Activated CD4-positive, alpha-beta memory T cell treated with anti-CD3 and anti-CD28 coated beads for 36 hours (primary cell): ENCODE results near the gene CTDSP2. TPM values are rescaled to one million over a fixed set of nuclear protein-coding genes. Genes with fewer than 3 reads are reported as not detected.
A peak's percentile ranks its signal among the peaks of the same experiment; 100 is the strongest.

Experiments used
- CTCF ChIA-PET: fragments of 350-600 bp; sonication (Branson Sonifier 250); formaldehyde crosslinking; loops from one replicate; lab custom pipeline; 2021; ENCODE audit warnings: antibody characterized with exemption, inconsistent platforms; lab: Charles Lee
- POLR2A ChIA-PET: fragments of 350-600 bp; sonication (Branson Sonifier 250); formaldehyde crosslinking; loops from one replicate; lab custom pipeline; 2021; ENCODE audit warnings: antibody characterized with exemption; lab: Charles Lee
- DNase-seq: peaks from one replicate; pipeline ENCODE4 v3.0.0-alpha.2; 2020
- H3K27ac Mint-ChIP-seq: one replicate; pipeline ENCODE4 v1.8.0; 2021; ENCODE audit warnings: mixed read lengths
- H3K27me3 Mint-ChIP-seq: one replicate; pipeline ENCODE4 v1.8.0; 2021; ENCODE audit warnings: mixed read lengths
- H3K36me3 Mint-ChIP-seq: one replicate; pipeline ENCODE4 v1.8.0; 2021; ENCODE audit warnings: mixed read lengths
- H3K4me1 Mint-ChIP-seq: one replicate; pipeline ENCODE4 v1.8.0; 2021; ENCODE audit warnings: low read depth, mixed read lengths
- H3K4me3 Mint-ChIP-seq: one replicate; pipeline ENCODE4 v1.8.0; 2021; ENCODE audit warnings: mild to moderate bottlenecking, mixed read lengths
- H3K9me3 Mint-ChIP-seq: one replicate; pipeline ENCODE4 v1.8.0; 2021; ENCODE audit warnings: mixed read lengths
- intact Hi-C: fragments of 100-400 bp; cut with micrococcal nuclease; formaldehyde crosslinking; loops from one replicate; pipeline ENCODE4 v1.15.1; 2023
- total RNA-seq, 2 experiments: library from RNA; stranded (reverse); gene quantifications; one replicate each; pipeline ENCODE4 v1.2.3, GENCODE V29; 2021

Gene CTDSP2, protein sequence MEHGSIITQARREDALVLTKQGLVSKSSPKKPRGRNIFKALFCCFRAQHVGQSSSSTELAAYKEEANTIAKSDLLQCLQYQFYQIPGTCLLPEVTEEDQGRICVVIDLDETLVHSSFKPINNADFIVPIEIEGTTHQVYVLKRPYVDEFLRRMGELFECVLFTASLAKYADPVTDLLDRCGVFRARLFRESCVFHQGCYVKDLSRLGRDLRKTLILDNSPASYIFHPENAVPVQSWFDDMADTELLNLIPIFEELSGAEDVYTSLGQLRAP
- 100 to 1,000 TPM; 100 to 101 TPM for total RNA-seq

DNA sequence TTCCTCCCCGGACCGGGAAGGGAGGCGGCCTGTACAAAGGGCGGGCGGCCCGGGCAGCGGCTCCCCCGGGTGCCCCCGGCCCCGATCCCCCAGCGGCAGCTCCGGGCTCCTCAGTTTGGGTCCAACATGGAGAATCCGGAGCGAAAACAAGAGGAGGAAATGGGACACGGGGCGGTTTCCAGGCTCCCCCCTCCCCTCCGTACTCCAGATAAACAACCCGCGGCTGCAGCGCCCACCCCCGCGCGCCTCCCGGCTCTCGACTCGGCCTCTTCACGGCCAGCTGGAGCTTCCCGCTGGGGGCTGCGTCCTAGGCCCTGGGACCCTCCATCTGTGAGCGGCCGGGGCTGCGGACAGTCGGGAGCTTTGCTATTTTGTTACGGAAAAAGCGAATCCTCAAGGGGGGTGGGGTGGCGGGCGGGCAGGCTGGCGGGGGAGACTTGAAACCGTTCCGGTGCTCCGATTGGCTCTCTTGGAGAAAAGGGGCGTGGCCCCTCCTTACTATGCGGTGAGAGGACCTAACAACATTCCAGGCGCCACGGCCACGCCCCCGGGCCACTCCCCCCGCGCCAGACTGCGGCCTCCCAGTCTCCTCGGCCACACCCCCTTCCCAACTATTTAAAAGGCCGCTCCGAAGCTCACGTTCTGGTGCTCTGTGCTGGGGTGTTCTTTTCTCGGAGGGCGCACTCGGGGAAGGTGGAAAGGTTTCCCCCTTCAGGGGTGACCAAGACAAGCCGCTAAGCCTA lies at the start of gene CTDSP2:
TSS of gene CTDSP2 (minus strand) at position 153 of the 743 bp plus-strand sequence. CDS start 294 bp downstream, outside the sequence.
- intact Hi-C loops: loop anchor here (1.0 to 2.0 kb wide), 7 partner anchors 8 to 94 kb away; partner anchors contain the start of genes CDK4, EEF1AKMT3, METTL1 and TSFM
- Mint-ChIP-seq H3K27me3 (peaks cover 7% of the 10 kb centered on the region), H3K9me3 (no peaks in the 10 kb centered on the region), H3K4me3 (peak within 1 kb of the TSS; percentile 82), H3K4me1 (peaks cover 37% of the 10 kb centered on the region), H3K27ac (peak within 1 kb of the TSS; percentile 78), H3K36me3 (peaks cover 3% of the 10 kb centered on the region)
- peak; percentile 94 for DNase-seq
- POLR2A ChIA-PET: interaction anchor here (0.6 to 3.5 kb wide), 7 partner anchors 8 to 64 kb away, joined by 3 to 22 read pairs (median 5); partner anchors contain the start of gene TSFM
- CTCF ChIA-PET: interaction anchor here (0.6 to 3.7 kb wide), 8 partner anchors 9 to 85 kb away, joined by 3 to 26 read pairs (median 4); no protein-coding TSS in a partner anchor

DNA sequence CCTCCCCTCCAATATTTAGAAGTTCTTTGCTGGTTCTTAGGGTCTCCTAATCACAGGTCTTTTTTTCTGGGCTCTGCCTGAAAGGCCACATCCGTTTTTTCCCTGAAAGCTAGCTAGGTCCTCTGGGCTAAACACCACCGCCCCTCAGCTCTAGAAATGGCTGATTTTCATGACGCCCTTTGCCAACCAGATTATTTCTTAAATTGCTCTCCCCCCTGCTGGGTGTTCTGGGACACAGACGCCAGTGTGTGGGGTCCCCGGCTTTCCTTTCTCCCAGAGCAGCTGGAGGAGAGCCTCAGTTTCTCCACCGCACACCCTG lies 49.5 kb upstream of the CTDSP2 start:
- H3K4me3 Mint-ChIP-seq: peak overlapping the region; percentile 58
- DNase-seq: no peak
- H3K4me1 Mint-ChIP-seq: peaks cover 61% of the 10 kb centered on the region
- POLR2A ChIA-PET: interaction anchor here (0.6 to 3.6 kb wide), 7 partner anchors 15 to 205 kb away, joined by 3 to 16 read pairs (median 5); partner anchors contain the start of gene CTDSP2
- H3K27ac Mint-ChIP-seq: no peak overlapping the region
- no peaks in the 10 kb centered on the region for H3K36me3 Mint-ChIP-seq
- H3K27me3 Mint-ChIP-seq: no peaks in the 10 kb centered on the region
- intact Hi-C loops: no loop called here
- no peaks in the 10 kb centered on the region for H3K9me3 Mint-ChIP-seq
- CTCF ChIA-PET: interaction anchor here (0.6 to 9.5 kb wide), 12 partner anchors 10 to 139 kb away, joined by 3 to 91 read pairs (median 6); partner anchors contain the start of genes EEF1AKMT3, METTL1 and TSFM

DNA sequence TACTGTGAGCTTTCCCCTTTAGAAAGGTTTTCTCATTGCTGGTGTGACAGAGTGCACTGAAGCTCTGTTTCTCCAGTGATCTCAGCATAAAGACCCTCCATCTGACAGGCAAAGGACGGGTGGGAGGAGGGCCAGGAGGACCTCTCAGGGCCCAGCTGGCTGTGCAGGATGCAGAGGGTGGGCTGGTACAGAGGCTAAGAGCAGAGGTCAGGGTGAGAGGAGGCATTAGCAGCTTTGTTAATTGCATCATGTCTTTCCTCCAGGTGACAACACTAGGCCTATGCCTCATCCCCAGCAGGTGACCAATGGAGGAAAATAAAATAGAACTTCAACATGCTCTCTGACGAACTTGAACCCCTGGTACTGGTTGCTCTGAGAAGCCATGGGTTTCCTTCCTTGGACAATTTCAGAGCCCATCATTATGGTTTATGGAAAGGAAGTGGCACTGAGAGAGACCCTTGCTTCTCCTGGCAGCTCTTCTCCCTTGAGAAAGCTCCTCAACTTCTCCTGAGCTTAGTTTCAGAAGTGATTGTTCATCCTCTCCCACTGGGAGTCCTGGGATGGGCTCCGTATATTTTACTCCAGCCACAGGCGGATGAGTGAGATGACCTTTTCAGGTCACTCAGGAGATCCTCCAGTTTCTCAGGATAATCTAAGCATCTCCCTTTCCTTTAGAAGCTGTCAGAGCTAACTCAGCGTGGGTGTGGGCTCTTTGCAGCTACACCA lies 49.0 kb upstream of the CTDSP2 start:
- CTCF ChIA-PET: interaction anchor here (0.5 to 9.5 kb wide), 13 partner anchors 10 to 139 kb away, joined by 3 to 91 read pairs (median 5); partner anchors contain the start of gene TSFM
- Mint-ChIP-seq H3K4me3 (peak overlapping the region; percentile 58), H3K4me1 (peaks cover 59% of the 10 kb centered on the region), H3K36me3 (no peaks in the 10 kb centered on the region), H3K9me3 (no peaks in the 10 kb centered on the region), H3K27ac (no peak overlapping the region), H3K27me3 (no peaks in the 10 kb centered on the region)
- POLR2A ChIA-PET: interaction anchor here (0.6 to 3.6 kb wide), 7 partner anchors 14 to 204 kb away, joined by 3 to 16 read pairs (median 6); partner anchors contain the start of gene CTDSP2
- DNase-seq: no peak
- intact Hi-C loops: no loop called here

DNA sequence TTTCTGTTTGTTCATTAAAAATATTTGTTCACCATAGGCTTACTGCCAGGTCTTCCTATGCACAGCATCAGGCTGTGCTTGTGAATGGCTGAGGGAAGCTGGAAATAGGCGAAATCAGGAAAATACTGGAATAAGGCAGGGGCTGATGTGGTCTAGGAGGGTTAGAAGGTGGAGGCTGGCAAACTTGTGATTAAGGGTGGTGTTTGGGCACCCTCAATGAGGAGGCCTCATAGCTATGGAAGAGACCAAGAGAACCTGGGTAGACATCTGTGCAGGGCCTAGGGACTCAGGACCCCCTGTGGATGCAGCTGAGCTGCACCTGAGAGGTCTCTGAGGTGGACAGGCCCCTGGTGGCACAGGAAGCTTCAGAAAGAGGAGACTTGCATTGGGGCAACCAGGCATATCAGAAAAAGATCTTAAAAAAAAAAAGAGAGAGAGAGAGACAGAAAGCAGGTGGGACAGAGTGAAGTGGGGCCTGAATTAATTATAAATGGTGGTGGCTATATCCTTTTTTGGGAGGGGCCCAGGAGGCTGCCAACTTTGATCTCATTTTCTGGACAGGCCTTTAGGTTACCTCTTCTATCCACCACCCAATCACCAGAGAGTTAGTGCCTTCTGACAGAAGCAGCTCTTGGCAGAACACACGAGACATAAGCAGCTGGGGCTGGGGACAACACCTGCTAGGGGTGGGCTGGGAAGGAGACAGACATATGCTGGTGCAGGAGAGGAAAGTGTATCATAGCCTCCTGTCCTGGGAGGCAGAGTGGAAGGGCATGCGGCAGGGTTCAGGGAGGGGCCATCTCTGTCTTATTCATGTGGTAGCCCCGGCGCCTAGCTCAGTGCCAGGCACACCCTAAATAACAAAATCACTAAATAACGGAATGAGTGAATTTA lies 48.1 kb upstream of the CTDSP2 start:
- Mint-ChIP-seq H3K36me3 (no peaks in the 10 kb centered on the region), H3K27ac (no peak overlapping the region), H3K4me3 (no peak overlapping the region), H3K9me3 (no peaks in the 10 kb centered on the region), H3K4me1 (peaks cover 56% of the 10 kb centered on the region), H3K27me3 (no peaks in the 10 kb centered on the region)
- CTCF ChIA-PET: interaction anchor here (0.5 to 9.5 kb wide), 12 partner anchors 11 to 138 kb away, joined by 3 to 91 read pairs (median 6); partner anchors contain the start of gene TSFM
- POLR2A ChIA-PET: interaction anchor here (2.0 to 3.6 kb wide), 2 partner anchors 29 to 48 kb away, joined by 11 to 16 read pairs; partner anchors contain the start of gene CTDSP2
- DNase-seq: no peak
- intact Hi-C loops: no loop called here

DNA sequence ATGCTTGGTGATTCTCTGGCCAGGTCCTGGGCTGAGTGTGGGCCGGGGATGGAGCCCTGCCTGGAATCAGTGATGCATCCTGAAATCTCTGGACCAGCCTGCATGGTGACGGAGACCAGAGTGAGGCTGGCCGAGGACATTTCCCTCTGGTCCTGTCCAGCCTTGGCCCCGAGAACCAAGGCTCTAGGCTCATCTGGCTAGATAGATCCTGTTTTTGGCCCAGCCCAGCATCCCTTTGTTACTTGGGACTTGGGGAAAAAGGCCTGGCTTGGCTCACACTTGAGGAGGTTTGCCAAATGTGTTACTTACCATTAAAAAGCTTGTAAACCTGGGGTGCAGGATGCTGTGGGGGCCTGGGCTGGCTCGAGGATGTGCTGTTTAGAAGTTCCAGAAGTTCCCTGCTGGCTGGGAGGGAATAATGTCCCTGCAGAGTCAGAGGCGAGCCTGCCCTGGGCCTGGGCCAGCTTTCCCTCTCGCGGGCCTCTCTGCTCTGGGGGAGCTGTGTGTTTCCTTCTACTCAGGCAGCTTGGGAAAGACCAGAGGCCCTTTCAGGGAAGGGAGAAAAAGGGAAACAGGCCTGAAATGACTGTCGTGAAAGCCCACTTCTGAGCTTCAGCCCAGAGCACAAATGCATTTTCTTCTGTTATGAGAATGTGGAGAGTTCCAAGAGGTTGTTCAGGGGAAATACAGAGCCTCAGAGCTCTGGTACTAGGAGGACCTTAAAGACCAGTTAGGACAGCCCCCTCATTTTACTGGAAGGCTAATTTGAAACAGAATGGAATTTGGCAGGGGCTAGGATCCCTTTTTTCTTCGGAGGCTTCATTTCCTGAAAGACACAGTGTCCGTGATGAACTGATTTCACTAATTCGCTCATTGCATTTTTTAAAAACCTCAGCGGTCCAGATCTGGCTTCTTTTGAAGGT lies 47.2 kb upstream of the CTDSP2 start:
- Mint-ChIP-seq H3K27me3 (no peaks in the 10 kb centered on the region), H3K36me3 (no peaks in the 10 kb centered on the region), H3K9me3 (no peaks in the 10 kb centered on the region), H3K27ac (peak overlapping the region; percentile 40), H3K4me1 (peaks cover 50% of the 10 kb centered on the region), H3K4me3 (no peak overlapping the region)
- intact Hi-C loops: no loop called here
- DNase-seq: no peak
- POLR2A ChIA-PET: interaction anchor here (0.5 to 3.6 kb wide), 3 partner anchors 9 to 47 kb away, joined by 3 to 16 read pairs (median 11); partner anchors contain the start of gene CTDSP2
- CTCF ChIA-PET: interaction anchor here (0.6 to 9.5 kb wide), 5 partner anchors 12 to 111 kb away, joined by 3 to 91 read pairs (median 4); partner anchors contain the start of gene TSFM

DNA sequence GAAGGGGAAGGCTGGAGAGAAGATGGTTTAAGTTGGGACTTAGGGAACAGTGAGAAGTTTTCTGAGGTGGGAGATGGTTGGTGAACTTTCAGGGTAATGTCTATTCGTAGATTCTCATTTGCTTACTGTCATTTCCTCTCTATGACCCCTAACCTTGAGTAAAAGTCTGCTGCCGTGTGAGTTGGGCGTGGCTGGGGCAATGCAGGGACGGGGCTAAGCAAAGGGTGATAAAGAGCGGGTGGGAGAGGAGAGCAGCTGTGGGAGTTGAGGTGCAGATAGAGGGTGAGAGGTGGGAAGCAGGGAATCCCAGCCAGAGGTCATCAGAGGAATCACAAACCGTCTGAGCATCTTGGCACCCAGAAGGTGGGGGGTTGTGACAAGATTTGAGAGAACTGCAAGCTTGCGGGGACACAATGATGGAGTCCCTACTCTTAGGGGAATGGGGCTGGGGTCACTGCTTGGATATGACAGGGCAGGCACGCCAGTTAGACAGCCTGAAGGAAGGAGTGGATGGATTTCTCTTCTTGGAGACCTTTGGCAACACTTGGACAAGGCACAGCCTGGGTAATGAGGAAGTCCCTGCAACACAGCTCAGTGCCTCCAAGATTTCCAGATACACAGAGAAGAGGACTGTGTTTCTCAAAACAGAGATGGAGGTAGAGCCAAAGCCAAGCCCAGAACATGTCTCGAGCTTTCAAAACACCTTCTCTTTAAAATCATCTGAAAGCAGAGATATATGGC lies 45.9 kb upstream of the CTDSP2 start:
- H3K27ac Mint-ChIP-seq: no peak overlapping the region
- POLR2A ChIA-PET: no interaction called here
- peaks cover 50% of the 10 kb centered on the region for H3K4me1 Mint-ChIP-seq
- CTCF ChIA-PET: interaction anchor here (0.9 to 5.1 kb wide), 3 partner anchors 11 to 90 kb away, joined by 3 to 47 read pairs (median 3); no protein-coding TSS in a partner anchor
- intact Hi-C loops: no loop called here
- H3K4me3 Mint-ChIP-seq: no peak overlapping the region
- H3K9me3 Mint-ChIP-seq: no peaks in the 10 kb centered on the region
- no peak for DNase-seq
- H3K36me3 Mint-ChIP-seq: no peaks in the 10 kb centered on the region
- H3K27me3 Mint-ChIP-seq: no peaks in the 10 kb centered on the region

DNA sequence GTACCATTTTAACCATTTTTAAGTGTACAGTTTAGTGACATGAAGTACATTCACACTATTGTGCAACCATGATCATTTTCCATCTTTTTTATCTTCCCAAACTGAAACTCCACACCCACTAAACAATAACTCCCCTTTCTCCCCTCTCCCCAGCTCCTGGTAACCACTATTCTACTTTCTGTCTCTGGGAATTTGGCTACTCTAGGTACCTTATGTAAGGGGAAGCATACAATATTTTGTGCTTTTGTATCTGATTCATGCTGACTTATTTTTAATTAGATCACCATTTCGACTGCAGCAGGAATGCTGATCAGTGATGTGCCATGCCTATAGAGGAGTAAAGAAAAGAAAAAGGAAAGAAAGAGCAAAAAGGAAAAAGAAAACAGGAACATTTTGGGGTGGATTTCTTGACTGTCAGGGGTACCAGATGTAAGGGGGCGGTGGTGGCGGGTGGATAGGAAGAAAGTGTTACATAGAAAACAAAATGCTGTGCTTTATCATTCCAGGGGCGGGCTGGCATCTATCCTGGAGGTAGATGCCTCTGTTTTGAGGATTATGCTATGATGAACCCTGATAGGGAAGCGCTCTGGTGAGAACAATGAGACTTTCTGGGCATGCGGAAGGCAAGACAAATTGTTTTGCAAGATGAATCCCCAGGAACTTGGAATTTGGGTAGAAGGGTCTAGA lies 45.2 kb upstream of the CTDSP2 start:
- POLR2A ChIA-PET: no interaction called here
- Mint-ChIP-seq H3K36me3 (no peaks in the 10 kb centered on the region), H3K27ac (no peak overlapping the region), H3K4me3 (no peak overlapping the region), H3K9me3 (no peaks in the 10 kb centered on the region), H3K4me1 (peaks cover 43% of the 10 kb centered on the region), H3K27me3 (no peaks in the 10 kb centered on the region)
- DNase-seq: no peak
- intact Hi-C loops: no loop called here
- CTCF ChIA-PET: interaction anchor here (0.9 kb wide), 1 partner anchor 10 kb away, joined by 3 read pairs; no protein-coding TSS in a partner anchor

DNA sequence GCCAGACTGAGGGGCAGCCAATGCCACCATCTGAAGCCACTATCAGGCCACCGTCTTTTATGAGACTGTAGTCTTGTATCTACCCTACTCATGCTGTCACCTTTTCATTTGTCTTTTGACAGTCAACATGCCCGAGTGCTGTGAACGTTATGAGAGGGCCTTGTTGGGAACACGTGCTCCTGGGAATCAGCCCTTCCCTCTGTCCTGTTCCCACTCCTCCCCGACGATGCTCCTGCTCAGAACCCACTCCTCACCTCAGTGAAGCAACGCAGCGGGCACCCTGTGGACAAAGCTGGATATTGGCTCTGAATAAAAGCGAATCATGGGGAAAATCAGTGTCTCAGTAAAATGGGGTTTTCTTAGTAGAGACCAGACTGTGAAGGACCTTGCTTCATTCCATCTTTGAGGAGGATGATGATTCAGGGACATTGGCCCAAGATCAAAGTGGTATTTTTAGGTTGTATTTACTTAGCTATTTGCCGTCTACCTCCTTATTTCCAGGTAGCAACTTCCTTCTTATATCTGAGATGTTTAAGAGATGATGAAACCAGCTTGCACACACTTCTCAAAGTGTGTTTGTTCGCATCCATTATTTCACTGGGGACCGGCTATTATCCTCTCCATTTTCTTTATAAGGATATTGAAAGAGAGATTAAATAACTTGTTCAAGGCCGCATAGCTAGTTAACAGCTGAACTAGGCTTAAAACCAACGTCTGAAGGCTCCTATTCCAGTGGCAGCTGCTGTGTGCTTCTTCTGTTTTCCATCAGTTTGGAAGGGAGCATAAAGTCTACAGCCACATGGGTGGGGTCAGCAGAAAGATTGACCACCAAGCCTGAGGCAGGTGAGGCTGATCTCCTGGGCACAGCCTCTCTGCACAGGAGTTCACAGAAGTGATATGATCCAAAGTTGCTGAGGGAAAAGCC lies 43.9 kb upstream of the CTDSP2 start:
- H3K36me3 Mint-ChIP-seq: no peaks in the 10 kb centered on the region
- ChIA-PET CTCF (interaction anchor here (1.0 kb wide), 1 partner anchor 9 kb away, joined by 3 read pairs; no protein-coding TSS in a partner anchor), POLR2A (no interaction called here)
- H3K9me3 Mint-ChIP-seq: peaks cover under 1% of the 10 kb centered on the region
- no peaks in the 10 kb centered on the region for H3K27me3 Mint-ChIP-seq
- no peak overlapping the region for H3K27ac Mint-ChIP-seq
- no peak overlapping the region for H3K4me3 Mint-ChIP-seq
- intact Hi-C loops: no loop called here
- DNase-seq: no peak
- peaks cover 35% of the 10 kb centered on the region for H3K4me1 Mint-ChIP-seq
